Epithelial cell of proximal tubule (primary cell): ENCODE measurements around the gene IL31RA. TPM values are rescaled to one million over a fixed set of nuclear protein-coding genes. Genes with fewer than 3 reads are reported as not detected.
"Not testable (repeated sequence)": the region's sequence is repeated elsewhere in the genome, so short reads cannot be mapped to it uniquely, and the experiment has no call there.

Experiments
- DNase-seq: peaks from one replicate; pipeline ENCODE4 v3.0.0-alpha.2; 2011; ENCODE audit warnings: low read depth
- H3K4me3 ChIP-seq: 2 replicates; pipeline ENCODE4 v1.5.1; 2011; ENCODE audit warnings: low read depth, mild to moderate bottlenecking, low read length
- total RNA-seq: library from RNA; depleted of rRNA; stranded (reverse); fragments of >200 nt; gene quantifications from 2 replicates; pipeline ENCODE4 v1.2.3, GENCODE V29; 2015
- TF ChIP-seq, protein P1 (sequence below): conservative IDR thresholded peaks from 2 replicates; pipeline ENCODE4 v1.5.1; 2012; ENCODE audit warnings: low read depth, mild to moderate bottlenecking, low read length

The IL31RA gene
- 2.5 and 2.9 TPM in 2 replicates for total RNA-seq

DNA sequence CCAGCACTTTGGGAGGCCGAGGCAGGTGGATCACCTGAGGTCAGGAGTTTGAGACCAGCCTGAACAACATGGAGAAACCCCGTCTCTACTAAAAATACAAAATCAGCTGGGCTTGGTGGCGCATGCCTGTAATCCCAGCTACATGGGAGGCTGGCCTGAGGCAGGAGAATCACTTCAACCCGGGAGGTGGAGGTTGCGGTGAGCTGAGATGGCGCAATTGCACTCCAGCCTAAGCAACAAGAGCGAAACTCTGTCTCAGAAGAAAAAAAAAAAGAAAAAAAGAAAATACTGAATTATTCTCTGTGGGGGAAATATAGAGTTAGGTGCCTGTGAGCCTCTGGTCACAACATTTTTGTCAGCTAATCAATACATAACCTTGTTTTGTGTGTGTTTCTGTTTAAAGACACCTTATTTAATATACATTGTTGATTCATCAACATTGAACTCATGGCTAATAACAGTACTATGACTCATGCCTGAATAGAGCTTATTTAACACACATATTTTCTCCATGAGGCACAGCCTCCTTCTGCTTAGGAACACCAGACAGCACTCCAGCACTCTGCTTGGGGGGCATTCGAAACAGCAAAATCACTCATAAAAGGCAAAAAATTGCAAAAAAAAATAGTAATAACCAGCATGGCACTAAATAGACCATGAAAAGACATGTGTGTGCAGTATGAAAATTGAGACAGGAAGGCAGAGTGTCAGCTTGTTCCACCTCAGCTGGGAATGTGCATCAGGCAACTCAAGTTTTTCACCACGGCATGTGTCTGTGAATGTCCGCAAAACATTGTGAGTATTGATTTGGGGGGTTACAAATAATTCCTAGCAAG, at the start of gene IL31RA:
IL31RA (plus strand) TSS at position 519 of the 836 bp plus-strand sequence; CDS start at position 733, 214 bp downstream.
- TF ChIP-seq, protein P1, sequence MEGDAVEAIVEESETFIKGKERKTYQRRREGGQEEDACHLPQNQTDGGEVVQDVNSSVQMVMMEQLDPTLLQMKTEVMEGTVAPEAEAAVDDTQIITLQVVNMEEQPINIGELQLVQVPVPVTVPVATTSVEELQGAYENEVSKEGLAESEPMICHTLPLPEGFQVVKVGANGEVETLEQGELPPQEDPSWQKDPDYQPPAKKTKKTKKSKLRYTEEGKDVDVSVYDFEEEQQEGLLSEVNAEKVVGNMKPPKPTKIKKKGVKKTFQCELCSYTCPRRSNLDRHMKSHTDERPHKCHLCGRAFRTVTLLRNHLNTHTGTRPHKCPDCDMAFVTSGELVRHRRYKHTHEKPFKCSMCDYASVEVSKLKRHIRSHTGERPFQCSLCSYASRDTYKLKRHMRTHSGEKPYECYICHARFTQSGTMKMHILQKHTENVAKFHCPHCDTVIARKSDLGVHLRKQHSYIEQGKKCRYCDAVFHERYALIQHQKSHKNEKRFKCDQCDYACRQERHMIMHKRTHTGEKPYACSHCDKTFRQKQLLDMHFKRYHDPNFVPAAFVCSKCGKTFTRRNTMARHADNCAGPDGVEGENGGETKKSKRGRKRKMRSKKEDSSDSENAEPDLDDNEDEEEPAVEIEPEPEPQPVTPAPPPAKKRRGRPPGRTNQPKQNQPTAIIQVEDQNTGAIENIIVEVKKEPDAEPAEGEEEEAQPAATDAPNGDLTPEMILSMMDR, result no peak
- H3K4me3 ChIP-seq, result no peak within 1 kb of the TSS
- DNase-seq, result peak; percentile 64

DNA sequence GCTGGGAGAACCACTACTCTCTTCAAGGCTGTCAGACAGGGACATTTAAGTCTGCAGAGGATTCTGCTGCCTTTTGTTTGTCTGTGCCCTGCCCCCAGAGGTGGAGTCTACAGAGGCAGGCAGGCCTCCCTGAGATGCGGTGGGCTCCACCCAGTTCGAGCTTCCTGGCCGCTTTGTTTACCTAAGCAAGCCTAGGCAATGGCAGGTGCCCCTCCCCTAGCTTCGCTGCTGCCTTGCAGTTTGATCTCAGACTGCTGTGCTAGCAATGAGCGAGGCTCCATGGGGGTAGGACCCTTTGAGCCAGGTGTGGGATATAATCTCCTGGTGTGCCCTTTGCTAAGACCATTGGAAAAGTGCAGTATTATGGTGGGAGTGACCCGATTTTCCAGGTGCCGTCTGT, 42.3 kb upstream of the IL31RA start:
- not testable (repeated sequence) for H3K4me3 ChIP-seq, DNase-seq

DNA sequence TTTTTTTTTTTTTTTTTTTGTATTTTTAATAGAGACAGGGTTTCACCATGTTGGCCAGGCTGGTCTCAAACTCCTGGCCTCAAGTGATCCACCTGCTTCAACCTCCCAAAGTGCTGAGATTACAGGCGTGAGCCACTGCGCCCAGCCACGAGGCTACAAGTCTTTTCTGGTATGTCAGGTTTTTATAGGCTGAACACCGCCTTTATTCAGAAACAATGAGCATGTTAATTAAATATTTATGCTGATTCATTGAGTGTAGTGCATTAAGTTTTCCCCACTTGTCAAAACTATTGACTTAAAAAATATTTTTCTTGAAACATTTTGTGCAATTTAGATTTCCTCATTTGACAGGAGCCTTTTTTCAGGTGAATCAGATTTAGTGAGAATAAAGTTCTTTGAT, 35.2 kb upstream of the IL31RA start:
- DNase-seq, H3K4me3 ChIP-seq: not testable (repeated sequence)

DNA sequence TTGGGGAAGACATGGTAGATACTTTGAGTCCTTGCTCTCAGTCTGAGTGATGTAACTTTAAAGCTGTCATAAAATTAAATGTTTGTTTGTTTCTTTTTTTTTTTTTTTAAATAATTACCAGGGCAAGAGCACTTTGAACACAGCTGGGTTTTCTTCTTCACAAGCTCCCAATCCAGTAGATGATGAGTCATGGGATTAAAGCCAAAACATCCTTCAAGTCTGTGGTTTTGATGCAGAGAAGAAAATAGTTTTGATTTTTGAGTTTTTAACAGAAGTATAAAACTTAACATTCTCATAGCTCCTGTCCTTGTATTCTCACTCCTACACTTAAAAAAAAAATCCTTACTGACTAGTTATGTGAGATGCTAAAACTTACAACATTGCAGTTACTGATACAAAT, 34.8 kb upstream of the IL31RA start:
- no peak overlapping the region for H3K4me3 ChIP-seq
- peak; percentile 10 for DNase-seq
- TF ChIP-seq, protein P1, result no peak

DNA sequence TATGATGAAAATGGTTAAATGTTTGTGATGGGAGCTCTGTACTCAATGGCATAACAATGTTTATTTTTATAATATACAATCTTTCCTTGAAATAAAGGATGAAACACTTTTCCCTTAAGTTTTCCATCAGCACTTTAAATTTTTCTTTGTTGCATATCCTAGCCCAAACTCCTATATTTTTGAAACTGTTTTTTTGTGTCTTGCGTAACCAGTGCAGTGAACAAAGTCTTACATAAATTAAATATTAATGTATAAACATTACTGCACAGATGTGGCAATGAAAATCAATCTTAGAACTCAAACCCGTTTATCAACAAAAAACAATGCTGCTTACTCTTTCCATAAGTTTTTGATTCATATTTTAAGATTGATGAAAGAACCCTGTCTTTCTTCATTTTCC, 34.1 kb upstream of the IL31RA start:
- DNase-seq, result no peak
- TF ChIP-seq, protein P1, result no peak
- H3K4me3 ChIP-seq, result no peak overlapping the region

DNA sequence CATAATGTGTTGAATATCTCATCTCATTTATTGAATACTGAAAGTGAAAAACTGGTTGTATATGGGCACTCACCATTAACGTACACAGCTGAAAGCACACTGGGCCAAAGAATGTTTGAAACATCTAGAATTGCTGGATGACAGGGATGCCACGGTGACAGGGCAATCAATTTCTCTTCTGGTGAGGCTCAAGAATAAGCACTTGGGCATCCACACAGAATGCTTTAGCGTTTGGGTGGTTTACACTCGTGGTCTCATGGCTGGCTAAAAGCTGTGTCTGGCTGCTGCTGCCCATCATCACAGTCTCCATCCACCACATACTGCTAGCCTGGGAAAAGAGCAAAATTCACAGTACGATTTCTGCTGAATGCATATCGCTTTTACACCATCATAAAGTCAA, 30.7 kb upstream of the IL31RA start:
- no peak overlapping the region for H3K4me3 ChIP-seq
- no peak for DNase-seq
- TF ChIP-seq, protein P1, result no peak

DNA sequence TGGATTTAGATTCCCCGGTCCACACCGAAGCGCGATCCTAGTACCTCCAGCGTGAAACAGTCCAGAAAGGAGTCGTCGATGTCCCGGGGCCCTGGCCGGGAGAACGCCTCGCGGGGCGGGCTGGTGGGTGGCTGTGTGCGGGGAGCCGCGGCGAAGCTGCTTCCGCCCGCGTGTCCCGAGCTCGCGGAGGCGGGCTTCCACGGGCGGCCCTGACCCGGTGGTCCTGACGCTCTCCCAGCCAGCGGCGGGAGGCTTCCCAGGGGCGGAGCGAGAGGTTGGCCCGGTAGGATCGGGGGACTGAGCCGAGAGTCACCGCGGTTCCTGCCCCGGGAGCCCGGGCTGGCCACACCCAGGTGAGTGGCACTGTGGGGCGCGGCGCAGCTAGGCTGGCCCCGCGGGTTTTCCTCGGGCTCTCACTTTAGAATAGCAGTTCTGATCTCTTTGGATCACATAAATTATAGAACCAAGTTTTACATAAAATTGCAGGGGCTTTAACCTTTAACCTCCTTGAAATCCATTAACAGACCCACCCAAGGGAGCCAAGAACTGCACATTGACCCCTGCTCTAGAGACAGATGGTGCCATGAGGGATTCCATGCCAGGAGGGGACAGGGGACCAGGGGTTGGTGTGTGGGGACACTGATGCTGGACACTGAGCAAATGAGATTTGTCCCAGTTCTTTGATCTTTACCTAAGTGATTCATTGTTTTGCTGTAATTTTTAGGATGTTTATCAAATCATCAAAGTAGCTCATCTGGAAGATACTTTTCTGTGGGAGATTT, 29.2 kb upstream of the IL31RA start:
- H3K4me3 ChIP-seq, result peak overlapping the region; percentile 56
- no peak for DNase-seq
- TF ChIP-seq, protein P1, result no peak
